A549 (cell line): ENCODE data around the gene BABAM2.

Experiments
- CHD4 ChIP-seq: fragments of 200-600 bp; sonication (generic); IDR thresholded peaks from 2 replicates; pipeline ENCODE4 v1.6.1; 2016; ENCODE audit warnings: antibody characterized with exemption, mild to moderate bottlenecking, borderline replicate concordance
- CTCF ChIP-seq: fragments of >200 bp; sonication (Bioruptor Twin); formaldehyde crosslinking; IDR thresholded peaks from 3 replicates; pipeline ENCODE4 v1.5.1; 2016
- EP300 ChIP-seq, 2 experiments: fragments of >200 bp; sonication (Bioruptor Twin); formaldehyde crosslinking; IDR thresholded peaks; 2 replicates in 1 of 2; 3 replicates in 1 of 2; pipeline ENCODE4 v1.6.1; 2016 to 2017
- FOSL2 ChIP-seq, 2 experiments: fragments of 450-650 bp in 1 of 2; fragments of >200 bp in 1 of 2; sonication (Bioruptor Twin) in 1 of 2; formaldehyde crosslinking; IDR thresholded peaks; 2 replicates each; pipeline versions ENCODE4 v1.5.0 to v1.6.1; 2016 to 2020; ENCODE audit warnings: mild to moderate bottlenecking in 1 of 2, moderate library complexity in 1 of 2
- HEYL ChIP-seq: fragments of 250-450 bp; sonication (Bioruptor Pico); IDR thresholded peaks from 2 replicates; pipeline ENCODE4 v1.8.0; 2021; ENCODE audit warnings: mild to moderate bottlenecking, moderate library complexity
- HOXB13 ChIP-seq: fragments of 250-450 bp; sonication (Bioruptor Pico); IDR thresholded peaks from 2 replicates; pipeline ENCODE4 v1.5.0; 2020; ENCODE audit warnings: low read depth, mild to moderate bottlenecking, moderate library complexity
- POLR2A ChIP-seq: IDR thresholded peaks from 2 replicates; pipeline ENCODE4 v1.6.1; 2012; ENCODE audit warnings: mild to moderate bottlenecking, low read length
- REST ChIP-seq: fragments of 200-600 bp; sonication (generic); IDR thresholded peaks from 2 replicates; pipeline ENCODE4 v1.6.1; 2016; ENCODE audit warnings: antibody characterized with exemption, mild to moderate bottlenecking, moderate library complexity
- ZFP36 ChIP-seq: fragments of 450-650 bp; IDR thresholded peaks from 2 replicates; pipeline ENCODE4 v1.6.1; 2014; ENCODE audit warnings: borderline replicate concordance; ENCODE audit not compliant: partially characterized antibody
- TF ChIP-seq, protein P1 (sequence below): fragments of 450-650 bp; IDR thresholded peaks from 2 replicates; pipeline ENCODE4 v1.6.1; 2014; ENCODE audit warnings: antibody characterized with exemption

GRCh38 chr2:28053597-28053996 lies 163.1 kb downstream of the BABAM2 start:
- TF ChIP-seq POLR2A (no peak), EP300 (IDR thresholded peaks at IDR 0.05) (no peak), CTCF (no peak), FOSL2 (IDR thresholded peaks at IDR 0.05) (no peak), FOSL2 (CRISPR knock-in tag; IDR thresholded peaks at IDR 0.05) (no peak), HEYL (CRISPR knock-in tag) (no peak), ZFP36 (no peak), REST (no peak), HOXB13 (CRISPR knock-in tag) (no peak), CHD4 (no peak)
- TF ChIP-seq, protein P1, sequence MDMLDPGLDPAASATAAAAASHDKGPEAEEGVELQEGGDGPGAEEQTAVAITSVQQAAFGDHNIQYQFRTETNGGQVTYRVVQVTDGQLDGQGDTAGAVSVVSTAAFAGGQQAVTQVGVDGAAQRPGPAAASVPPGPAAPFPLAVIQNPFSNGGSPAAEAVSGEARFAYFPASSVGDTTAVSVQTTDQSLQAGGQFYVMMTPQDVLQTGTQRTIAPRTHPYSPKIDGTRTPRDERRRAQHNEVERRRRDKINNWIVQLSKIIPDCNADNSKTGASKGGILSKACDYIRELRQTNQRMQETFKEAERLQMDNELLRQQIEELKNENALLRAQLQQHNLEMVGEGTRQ, result no peak
